ENCODE data around the gene MED13.
A peak's percentile ranks its signal among the peaks of the same experiment; 100 is the strongest.

Gene MED13

GRCh38 chr17:61915162-61915561 lies 149.9 kb downstream of the MED13 start (continued):
- 0 out of 2 replicates have a peak, but pooled peaks have one; percentile 39 for TF ChIP-seq ZBTB8A (tag by site-specific recombination; IDR thresholded peaks at IDR 0.05)

- ChIA-PET POLR2A (no interaction called here), CTCF (interaction anchor here (0.6 kb wide), 1 partner anchor 19 kb away, joined by 3 read pairs; no protein-coding TSS in a partner anchor)
- Histone ChIP-seq H3K4me1 (ENCODE audit: control insufficient read depth, insufficient read depth, low read length) (no peaks in the 10 kb centered on the region), H3K27ac (ENCODE audit: extremely low read depth, low read depth, low read length) (no peak overlapping the region), H3K36me3 (ENCODE audit: control insufficient read depth in 2 of 2, insufficient read depth in 1 of 2, low read length in 2 of 2) (peaks cover 74 to 81% of the 10 kb centered on the region in 2 experiments), H3K9me3 (ENCODE audit: control insufficient read depth, insufficient read depth, low read depth, low read length) (no peaks in the 10 kb centered on the region), H3K4me3 (ENCODE audit: low read depth, low read length) (no peak overlapping the region)
- TF ChIP-seq ZNF558 (tag by site-specific recombination; IDR thresholded peaks at IDR 0.05): no peak
- TF ChIP-seq ZNF544 (tag by site-specific recombination; IDR thresholded peaks at IDR 0.05): no peak
- TF ChIP-seq ZNF302 (tag by site-specific recombination; IDR thresholded peaks at IDR 0.05; ENCODE audit: low read depth): no peak
- no peak for TF ChIP-seq ZNF514 (tag by site-specific recombination; IDR thresholded peaks at IDR 0.05)
- TF ChIP-seq ZFHX2 (tag by site-specific recombination; conservative IDR thresholded peaks at IDR 0.05): no peak
- no peak for TF ChIP-seq ZSCAN30 (tag by site-specific recombination; IDR thresholded peaks at IDR 0.05)
- no peak for TF ChIP-seq MYNN (tag by site-specific recombination; IDR thresholded peaks at IDR 0.05; ENCODE audit: borderline replicate concordance)
- no peak for TF ChIP-seq ZFP37 (tag by site-specific recombination; IDR thresholded peaks at IDR 0.05)
- no peak for TF ChIP-seq ZNF76 (tag by site-specific recombination; IDR thresholded peaks at IDR 0.05; ENCODE audit: borderline replicate concordance, low read depth)
- TF ChIP-seq HOXA7 (CRISPR knock-in tag; IDR thresholded peaks at IDR 0.05; ENCODE audit: borderline replicate concordance): no peak
- TF ChIP-seq ZBTB20 (tag by site-specific recombination; IDR thresholded peaks at IDR 0.05): no peak
- no peak for TF ChIP-seq ZNF704 (tag by site-specific recombination; IDR thresholded peaks at IDR 0.05)
- no peak for TF ChIP-seq ZNF274 (IDR thresholded peaks at IDR 0.05; ENCODE audit: low read length)
- no peak for TF ChIP-seq ZNF274 (tag by site-specific recombination; IDR thresholded peaks at IDR 0.05; ENCODE audit: borderline replicate concordance)
- no peak for TF ChIP-seq HIC1 (tag by site-specific recombination; IDR thresholded peaks at IDR 0.05)
- no peak for TF ChIP-seq ZNF658 (tag by site-specific recombination; IDR thresholded peaks at IDR 0.05)
These were observed 156.6 kb downstream of the MED13 start for GRCh38 chr17:61908292-61909037.

- ChIA-PET POLR2A (no interaction called here), CTCF (interaction anchor here (0.5 kb wide), 1 partner anchor 8 kb away, joined by 3 read pairs; no protein-coding TSS in a partner anchor)
- no peak overlapping the region for H3K4me3 ChIP-seq (ENCODE audit: low read depth, low read length)
- TF ChIP-seq OSR2 (tag by site-specific recombination; IDR thresholded peaks at IDR 0.05): no peak
- no peak for TF ChIP-seq ZNF391 (tag by site-specific recombination; IDR thresholded peaks at IDR 0.05; ENCODE audit: borderline replicate concordance, low read depth)
- TF ChIP-seq ZNF514 (tag by site-specific recombination; IDR thresholded peaks at IDR 0.05): no peak
- no peak for TF ChIP-seq ZBTB11 (tag by site-specific recombination; conservative IDR thresholded peaks at IDR 0.05; ENCODE audit: low read depth)
- no peak for TF ChIP-seq ZNF624 (tag by site-specific recombination; IDR thresholded peaks at IDR 0.05)
- TF ChIP-seq ZNF549 (tag by site-specific recombination; IDR thresholded peaks at IDR 0.05): no peak
- H3K36me3 ChIP-seq (ENCODE audit: control insufficient read depth in 2 of 2, insufficient read depth in 1 of 2, low read length in 2 of 2): peaks cover 82 to 89% of the 10 kb centered on the region in 2 experiments
- H3K27ac ChIP-seq (ENCODE audit: extremely low read depth, low read depth, low read length): no peak overlapping the region
- no peaks in the 10 kb centered on the region for H3K4me1 ChIP-seq (ENCODE audit: control insufficient read depth, insufficient read depth, low read length)
- no peaks in the 10 kb centered on the region for H3K9me3 ChIP-seq (ENCODE audit: control insufficient read depth, insufficient read depth, low read depth, low read length)
These were observed 157.7 kb downstream of the MED13 start for GRCh38 chr17:61907361-61907760.
